Activated CD8-positive, alpha-beta memory T cell treated with anti-CD3 and anti-CD28 coated beads for 48 hours (primary cell): Measurements from ENCODE around the gene RUBCNL.
A peak's percentile ranks its signal among the peaks of the same experiment; 100 is the strongest.

ENCODE experiments used
- DNase-seq, 3 experiments: peaks; one replicate each; pipeline ENCODE4 v3.0.0-alpha.2; 2020; ENCODE audit warnings: low read depth in 2 of 3, low spot score in 2 of 3

Gene RUBCNL

GRCh38 chr13:46342538-46342937 lies 44.5 kb downstream of the RUBCNL start:
- no peak for DNase-seq

GRCh38 chr13:46341112-46341711 lies 45.8 kb downstream of the RUBCNL start:
- DNase-seq = no peak

GRCh38 chr13:46340631-46341111 lies 46.4 kb downstream of the RUBCNL start:
- DNase-seq = no peak

GRCh38 chr13:46340011-46340410 lies 47.0 kb downstream of the RUBCNL start:
- no peak for DNase-seq

- no peak for DNase-seq
Observed at GRCh38 chr13:46339035-46339666, 47.9 kb downstream of the RUBCNL start.

- DNase-seq = no peak
Observed at GRCh38 chr13:46337700-46338099, 49.4 kb downstream of the RUBCNL start.

GRCh38 chr13:46334035-46334822 lies 52.8 kb downstream of the RUBCNL start:
- no peak for DNase-seq

- no peak for DNase-seq
Observed at GRCh38 chr13:46332772-46333171, 54.3 kb downstream of the RUBCNL start.

GRCh38 chr13:46329624-46330023 lies 57.4 kb downstream of the RUBCNL start:
- no peak for DNase-seq

- no peak for DNase-seq
Observed at GRCh38 chr13:46327246-46327645, 59.8 kb downstream of the RUBCNL start.

GRCh38 chr13:46324976-46325375 lies 62.1 kb downstream of the RUBCNL start:
- no peak for DNase-seq

GRCh38 chr13:46321494-46322225 lies 65.4 kb downstream of the RUBCNL start:
- DNase-seq = peak in 1 of 3 experiments; percentile 24

- no peak for DNase-seq
Observed at GRCh38 chr13:46320821-46321220, 66.2 kb downstream of the RUBCNL start.

GRCh38 chr13:46320406-46320805 lies 66.6 kb downstream of the RUBCNL start:
- no peak for DNase-seq

- no peak for DNase-seq
Observed at GRCh38 chr13:46318986-46319385, 68.1 kb downstream of the RUBCNL start.

- no peak for DNase-seq
Observed at GRCh38 chr13:46317120-46317519, 69.9 kb downstream of the RUBCNL start.

- DNase-seq = no peak
Observed at GRCh38 chr13:46315491-46316075, 71.5 kb downstream of the RUBCNL start.

GRCh38 chr13:46315036-46315435 lies 72.0 kb downstream of the RUBCNL start:
- no peak for DNase-seq

- no peak for DNase-seq
Observed at GRCh38 chr13:46314587-46314986, 72.5 kb downstream of the RUBCNL start.

GRCh38 chr13:46313432-46314257 lies 73.4 kb downstream of the RUBCNL start:
- no peak for DNase-seq
